ENCODE results near the gene NRG3. TPM values are rescaled to one million over a fixed set of nuclear protein-coding genes. Genes with fewer than 3 reads are reported as not detected.
A peak's percentile ranks its signal among the peaks of the same experiment; 100 is the strongest.
"Not testable (repeated sequence)": the region's sequence is repeated elsewhere in the genome, so short reads cannot be mapped to it uniquely, and the experiment has no call there.

NRG3 gene
- total and polyA plus RNA-seq, 5 donors from 2014 or later, result not detected

DNA sequence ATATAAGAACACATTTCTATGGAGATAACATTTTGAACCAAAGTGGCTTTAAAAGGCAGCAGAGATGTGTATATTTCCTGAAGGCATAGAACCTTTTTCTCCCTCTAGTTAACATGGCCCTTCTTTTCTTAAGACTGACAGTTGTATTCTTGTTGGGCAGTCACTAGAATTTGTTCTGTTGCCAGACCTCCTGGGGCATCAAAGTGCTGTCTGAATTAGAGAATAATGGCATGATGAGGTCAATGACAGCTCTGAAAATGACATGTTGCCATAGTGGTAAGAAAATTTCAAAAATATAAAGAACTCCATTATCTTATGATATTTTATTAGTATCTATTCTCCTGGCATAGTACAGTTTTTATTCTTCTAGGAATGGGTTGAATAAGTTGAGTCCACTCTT, 446.7 kb downstream of the NRG3 start:
- Mint-ChIP-seq H3K27ac (no peak overlapping the region), H3K27me3 (no peaks in the 10 kb centered on the region), H3K4me3 (no peak overlapping the region), H3K4me1 (no peaks in the 10 kb centered on the region), H3K9me3 (peaks cover 1 to 8% (median 5%) of the 10 kb centered on the region in 7 donors), H3K36me3 (no peaks in the 10 kb centered on the region)
- Histone ChIP-seq H3K4me3 (ENCODE audit: low read depth, low read length) (no peak overlapping the region), H3K9me3 (ENCODE audit: control insufficient read depth in 2 of 2, low read length in 2 of 2) (no peaks in the 10 kb centered on the region), H3K36me3 (ENCODE audit: control insufficient read depth, insufficient read depth, low read length) (no peaks in the 10 kb centered on the region), H3K27ac (ENCODE audit: insufficient read depth, low read length, poor library complexity, severe bottlenecking) (no peak overlapping the region), H3K4me1 (ENCODE audit: control insufficient read depth, insufficient read depth, low read length, poor library complexity, severe bottlenecking) (no peaks in the 10 kb centered on the region), H3K27me3 (ENCODE audit: control insufficient read depth, insufficient read depth, low read length) (no peaks in the 10 kb centered on the region)
- no peak for ATAC-seq (ENCODE audit: low read depth in 2 of 2)
- DNase-seq, result no peak

DNA sequence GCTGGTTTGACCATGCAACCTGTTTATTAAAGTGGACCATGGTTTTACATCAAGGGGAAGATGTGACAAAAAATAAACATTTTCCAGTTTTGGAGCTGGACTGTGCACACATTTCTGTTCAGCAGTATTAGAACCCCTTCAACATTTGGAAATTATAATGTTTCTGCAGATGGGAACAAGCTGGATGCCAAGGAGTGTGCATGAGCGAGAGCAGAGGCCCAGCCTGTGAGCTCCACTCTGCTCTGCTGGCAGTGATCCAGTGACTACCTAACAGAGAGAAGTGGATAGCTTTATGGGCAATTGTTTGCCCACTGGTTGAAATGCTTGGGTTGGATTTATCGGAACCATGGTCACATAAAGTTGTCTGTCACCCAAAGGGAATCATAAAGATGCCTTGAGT, 456.7 kb downstream of the NRG3 start:
- no peaks in the 10 kb centered on the region for H3K27me3 ChIP-seq (ENCODE audit: control insufficient read depth, insufficient read depth, low read length)
- H3K36me3 ChIP-seq (ENCODE audit: control insufficient read depth, insufficient read depth, low read length), result no peaks in the 10 kb centered on the region
- no peak for ATAC-seq (ENCODE audit: low read depth in 2 of 2)
- no peak overlapping the region for H3K4me3 ChIP-seq (ENCODE audit: low read depth, low read length)
- no peaks in the 10 kb centered on the region for H3K36me3 Mint-ChIP-seq
- H3K27ac Mint-ChIP-seq, result no peak overlapping the region
- no peaks in the 10 kb centered on the region for H3K4me1 ChIP-seq (ENCODE audit: control insufficient read depth, insufficient read depth, low read length, poor library complexity, severe bottlenecking)
- no peak for DNase-seq
- no peaks in the 10 kb centered on the region for H3K27me3 Mint-ChIP-seq
- peaks cover 0 to 9% (median 5%) of the 10 kb centered on the region in 7 donors for H3K9me3 Mint-ChIP-seq
- no peak overlapping the region for H3K27ac ChIP-seq (ENCODE audit: insufficient read depth, low read length, poor library complexity, severe bottlenecking)
- H3K4me3 Mint-ChIP-seq, result no peak overlapping the region
- peaks cover 0 to 5% (median 0%) of the 10 kb centered on the region in 4 donors for H3K4me1 Mint-ChIP-seq
- no peaks in the 10 kb centered on the region for H3K9me3 ChIP-seq (ENCODE audit: control insufficient read depth in 2 of 2, low read length in 2 of 2)

DNA sequence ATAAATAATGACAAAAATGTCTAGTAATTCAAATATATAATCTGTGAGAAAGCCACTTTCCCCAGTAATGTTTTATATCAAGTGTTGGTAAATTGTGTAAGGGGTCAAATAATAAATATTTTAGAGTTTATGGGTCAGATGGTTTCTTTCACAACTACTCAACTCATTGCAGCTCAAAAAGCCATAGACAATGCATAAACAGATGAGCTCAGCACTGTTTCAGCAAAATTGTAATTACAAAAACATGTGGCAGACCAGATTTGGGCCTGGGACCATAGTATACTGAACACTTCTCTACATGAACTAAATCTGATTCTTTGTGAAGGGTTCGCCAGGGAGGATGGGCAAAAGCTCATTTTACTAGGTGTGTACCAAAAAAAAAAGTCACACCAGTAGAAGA, 460.8 kb downstream of the NRG3 start:
- H3K27ac ChIP-seq (ENCODE audit: insufficient read depth, low read length, poor library complexity, severe bottlenecking), result no peak overlapping the region
- Mint-ChIP-seq H3K9me3 (peaks cover 5 to 10% (median 8%) of the 10 kb centered on the region in 7 donors), H3K27me3 (no peaks in the 10 kb centered on the region), H3K27ac (peak overlapping the region in 1 of 3 donors; percentile 49), H3K4me1 (peaks cover 0 to 5% (median 0%) of the 10 kb centered on the region in 4 donors), H3K4me3 (no peak overlapping the region), H3K36me3 (no peaks in the 10 kb centered on the region)
- no peaks in the 10 kb centered on the region for H3K36me3 ChIP-seq (ENCODE audit: control insufficient read depth, insufficient read depth, low read length)
- H3K4me1 ChIP-seq (ENCODE audit: control insufficient read depth, insufficient read depth, low read length, poor library complexity, severe bottlenecking), result no peaks in the 10 kb centered on the region
- no peaks in the 10 kb centered on the region for H3K27me3 ChIP-seq (ENCODE audit: control insufficient read depth, insufficient read depth, low read length)
- no peaks in the 10 kb centered on the region for H3K9me3 ChIP-seq (ENCODE audit: control insufficient read depth in 2 of 2, low read length in 2 of 2)
- no peak for DNase-seq
- no peak for ATAC-seq (ENCODE audit: low read depth in 2 of 2)
- no peak overlapping the region for H3K4me3 ChIP-seq (ENCODE audit: low read depth, low read length)

DNA sequence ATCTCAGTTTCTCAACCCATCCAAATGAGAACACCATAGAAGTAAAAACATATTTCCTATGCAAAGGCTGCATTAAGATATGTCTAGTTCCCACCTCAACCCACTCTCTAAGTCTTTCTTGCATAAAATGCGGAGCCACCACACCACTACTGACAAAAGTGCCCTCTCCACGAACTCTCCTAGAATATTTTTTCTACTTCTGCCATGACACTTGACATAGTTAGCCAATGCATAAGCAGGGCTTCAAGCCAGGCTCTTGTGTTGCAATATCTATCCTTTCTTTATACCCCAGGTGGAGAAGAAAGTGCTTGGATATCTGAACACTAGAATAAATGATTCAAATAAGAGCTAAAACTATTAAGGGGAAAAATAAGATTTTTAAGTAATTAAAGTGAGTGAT, 465.2 kb downstream of the NRG3 start:
- Mint-ChIP-seq H3K4me1 (peaks cover 0 to under 1% (median 0%) of the 10 kb centered on the region in 4 donors), H3K36me3 (no peaks in the 10 kb centered on the region), H3K27ac (no peak overlapping the region), H3K4me3 (no peak overlapping the region), H3K9me3 (peaks cover 2 to 14% (median 6%) of the 10 kb centered on the region in 7 donors), H3K27me3 (no peaks in the 10 kb centered on the region)
- Histone ChIP-seq H3K4me1 (ENCODE audit: control insufficient read depth, insufficient read depth, low read length, poor library complexity, severe bottlenecking) (no peaks in the 10 kb centered on the region), H3K9me3 (ENCODE audit: control insufficient read depth in 2 of 2, low read length in 2 of 2) (no peaks in the 10 kb centered on the region), H3K27ac (ENCODE audit: insufficient read depth, low read length, poor library complexity, severe bottlenecking) (no peak overlapping the region), H3K4me3 (ENCODE audit: low read depth, low read length) (no peak overlapping the region), H3K27me3 (ENCODE audit: control insufficient read depth, insufficient read depth, low read length) (no peaks in the 10 kb centered on the region), H3K36me3 (ENCODE audit: control insufficient read depth, insufficient read depth, low read length) (no peaks in the 10 kb centered on the region)
- no peak for DNase-seq
- no peak for ATAC-seq (ENCODE audit: low read depth in 2 of 2)

DNA sequence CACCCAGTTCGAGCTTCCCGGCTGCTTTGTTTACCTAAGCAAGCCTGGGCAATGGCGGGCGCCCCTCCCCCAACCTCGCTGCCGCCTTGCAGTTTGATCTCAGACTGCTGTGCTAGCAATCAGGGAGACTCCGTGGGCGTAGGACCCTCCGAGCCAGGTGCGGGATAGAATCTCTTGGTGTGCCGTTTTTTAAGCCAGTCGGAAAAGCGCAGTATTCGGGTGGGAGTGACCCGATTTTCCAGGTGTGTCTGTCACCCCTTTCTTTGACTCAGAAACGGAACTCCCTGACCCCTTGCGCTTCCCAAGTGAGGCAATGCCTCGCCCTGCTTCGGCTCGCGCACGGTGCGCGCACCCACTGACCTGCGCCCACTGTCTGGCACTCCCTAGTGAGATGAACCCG, 474.6 kb downstream of the NRG3 start:
- H3K27ac Mint-ChIP-seq; H3K27me3 ChIP-seq (ENCODE audit: control insufficient read depth, insufficient read depth, low read length); ATAC-seq (ENCODE audit: low read depth in 2 of 2); H3K9me3 ChIP-seq (ENCODE audit: control insufficient read depth in 2 of 2, low read length in 2 of 2); H3K9me3 Mint-ChIP-seq; H3K27ac ChIP-seq (ENCODE audit: insufficient read depth, low read length, poor library complexity, severe bottlenecking); H3K36me3 Mint-ChIP-seq; H3K4me1 ChIP-seq (ENCODE audit: control insufficient read depth, insufficient read depth, low read length, poor library complexity, severe bottlenecking); DNase-seq; H3K4me1 Mint-ChIP-seq; H3K4me3 ChIP-seq (ENCODE audit: low read depth, low read length); H3K4me3 Mint-ChIP-seq; H3K27me3 Mint-ChIP-seq; H3K36me3 ChIP-seq (ENCODE audit: control insufficient read depth, insufficient read depth, low read length): not testable (repeated sequence)

DNA sequence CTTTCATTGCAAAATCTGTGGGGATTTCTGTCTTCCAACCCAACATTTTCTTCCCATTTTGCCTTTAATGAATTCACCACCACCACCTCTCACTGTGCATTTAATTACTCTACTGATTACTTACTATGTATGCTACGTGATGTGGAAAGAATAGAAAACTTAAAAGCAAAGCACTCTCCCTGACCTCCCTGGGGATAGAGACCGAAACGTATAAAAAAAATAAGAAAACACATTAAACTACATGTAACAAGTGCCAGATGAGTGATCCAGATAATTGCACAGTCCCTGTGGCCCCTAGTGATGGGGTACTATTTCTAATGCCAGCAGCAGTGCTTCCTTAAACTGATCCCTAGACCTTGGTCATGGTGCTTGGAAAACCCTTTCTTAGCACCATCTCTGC, 478.4 kb downstream of the NRG3 start:
- Mint-ChIP-seq H3K4me3 (no peak overlapping the region), H3K36me3 (no peaks in the 10 kb centered on the region), H3K4me1 (no peaks in the 10 kb centered on the region), H3K27me3 (no peaks in the 10 kb centered on the region), H3K9me3 (peaks cover 2 to 9% (median 8%) of the 10 kb centered on the region in 7 donors), H3K27ac (no peak overlapping the region)
- H3K4me1 ChIP-seq (ENCODE audit: control insufficient read depth, insufficient read depth, low read length, poor library complexity, severe bottlenecking), result no peaks in the 10 kb centered on the region
- H3K27ac ChIP-seq (ENCODE audit: insufficient read depth, low read length, poor library complexity, severe bottlenecking), result no peak overlapping the region
- no peaks in the 10 kb centered on the region for H3K36me3 ChIP-seq (ENCODE audit: control insufficient read depth, insufficient read depth, low read length)
- peaks cover 0 to 4% of the 10 kb centered on the region in 2 experiments for H3K9me3 ChIP-seq (ENCODE audit: control insufficient read depth in 2 of 2, low read length in 2 of 2)
- H3K4me3 ChIP-seq (ENCODE audit: low read depth, low read length), result no peak overlapping the region
- H3K27me3 ChIP-seq (ENCODE audit: control insufficient read depth, insufficient read depth, low read length), result no peaks in the 10 kb centered on the region
- ATAC-seq (ENCODE audit: low read depth in 2 of 2) (no peak), DNase-seq (no peak)

- Mint-ChIP-seq H3K27ac (no peak overlapping the region), H3K4me1 (no peaks in the 10 kb centered on the region), H3K27me3 (no peaks in the 10 kb centered on the region), H3K9me3 (peaks cover 0 to 8% (median 5%) of the 10 kb centered on the region in 7 donors), H3K4me3 (no peak overlapping the region), H3K36me3 (no peaks in the 10 kb centered on the region)
- no peaks in the 10 kb centered on the region for H3K36me3 ChIP-seq (ENCODE audit: control insufficient read depth, insufficient read depth, low read length)
- ATAC-seq (ENCODE audit: low read depth in 2 of 2), result no peak
- H3K4me3 ChIP-seq (ENCODE audit: low read depth, low read length), result no peak overlapping the region
- H3K9me3 ChIP-seq (ENCODE audit: control insufficient read depth in 2 of 2, low read length in 2 of 2), result no peaks in the 10 kb centered on the region
- DNase-seq, result no peak
- no peak overlapping the region for H3K27ac ChIP-seq (ENCODE audit: insufficient read depth, low read length, poor library complexity, severe bottlenecking)
- H3K4me1 ChIP-seq (ENCODE audit: control insufficient read depth, insufficient read depth, low read length, poor library complexity, severe bottlenecking), result no peaks in the 10 kb centered on the region
- H3K27me3 ChIP-seq (ENCODE audit: control insufficient read depth, insufficient read depth, low read length), result no peaks in the 10 kb centered on the region
Observed at GRCh38 chr10:82358486-82359099, 483.6 kb downstream of the NRG3 start.

DNA sequence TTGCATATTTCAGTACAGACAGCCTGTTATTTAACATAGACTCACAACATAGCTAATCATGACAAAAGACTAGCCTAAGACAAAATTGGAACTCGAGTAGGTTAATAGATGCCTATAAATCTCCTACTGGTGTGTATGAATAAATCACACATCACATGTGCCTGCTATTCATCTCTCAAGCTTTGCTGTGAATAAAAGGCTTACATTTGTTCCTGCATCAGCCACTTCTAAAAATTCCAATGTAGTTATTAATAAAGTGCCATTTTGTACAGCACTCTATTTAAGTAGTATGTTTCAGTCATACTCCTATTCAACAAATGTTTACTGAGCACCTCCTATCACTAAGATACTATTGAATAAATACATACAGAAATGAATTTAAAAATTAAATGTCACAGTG, 486.3 kb downstream of the NRG3 start:
- Histone ChIP-seq H3K36me3 (ENCODE audit: control insufficient read depth, insufficient read depth, low read length) (no peaks in the 10 kb centered on the region), H3K27ac (ENCODE audit: insufficient read depth, low read length, poor library complexity, severe bottlenecking) (no peak overlapping the region), H3K4me3 (ENCODE audit: low read depth, low read length) (no peak overlapping the region), H3K27me3 (ENCODE audit: control insufficient read depth, insufficient read depth, low read length) (no peaks in the 10 kb centered on the region), H3K9me3 (ENCODE audit: control insufficient read depth in 2 of 2, low read length in 2 of 2) (no peaks in the 10 kb centered on the region), H3K4me1 (ENCODE audit: control insufficient read depth, insufficient read depth, low read length, poor library complexity, severe bottlenecking) (no peaks in the 10 kb centered on the region)
- Mint-ChIP-seq H3K27ac (no peak overlapping the region), H3K27me3 (no peaks in the 10 kb centered on the region), H3K4me3 (no peak overlapping the region), H3K9me3 (peaks cover 0 to 9% (median 6%) of the 10 kb centered on the region in 7 donors), H3K4me1 (no peaks in the 10 kb centered on the region), H3K36me3 (no peaks in the 10 kb centered on the region)
- DNase-seq (no peak), ATAC-seq (ENCODE audit: low read depth in 2 of 2) (no peak)
